Spinal cord (tissue), 10 donors: Measurements from ENCODE around the gene NUP50. TPM values are rescaled to one million over a fixed set of nuclear protein-coding genes. Genes with fewer than 3 reads are reported as not detected.

Source experiments
- DNase-seq, 6 donors: peaks; one replicate each; pipeline versions ENCODE4 v3.0.0 to v3.0.0-alpha.2; 2013 to 2015; ENCODE audit warnings: low spot score in 6 of 6, low read depth in 4 of 6
- H3K27ac ChIP-seq: one replicate; pipeline ENCODE4 v1.5.1; 2013; ENCODE audit warnings: low read depth, low read length, control low read depth
- H3K27me3 ChIP-seq: one replicate; pipeline ENCODE4 v1.6.1; 2013; ENCODE audit warnings: low read length; ENCODE audit not compliant: control insufficient read depth, insufficient read depth
- H3K36me3 ChIP-seq: one replicate; pipeline ENCODE4 v1.6.1; 2013; ENCODE audit warnings: low read length; ENCODE audit not compliant: control insufficient read depth, insufficient read depth
- H3K4me1 ChIP-seq: one replicate; pipeline ENCODE4 v1.6.1; 2013; ENCODE audit warnings: low read length; ENCODE audit not compliant: control insufficient read depth, insufficient read depth
- H3K4me3 ChIP-seq: one replicate; pipeline ENCODE4 v1.5.1; 2013; ENCODE audit warnings: low read depth, low read length, control low read depth
- H3K9me3 ChIP-seq: one replicate; pipeline ENCODE4 v1.6.1; 2013; ENCODE audit warnings: low read length; ENCODE audit not compliant: control insufficient read depth, insufficient read depth
- WGBS: methylation state at CpG from one replicate; pipeline ENCODE4 v1.1.5; 2013; ENCODE audit warnings: missing lambda C conversion rate; ENCODE audit not compliant: insufficient coverage; 5-methylcytosine and 5-hydroxymethylcytosine counted together
- polyA plus RNA-seq, 2 donors: library from polyadenylated mRNA; unstranded; fragments of 120-200 nt; gene quantifications; one replicate each; pipeline ENCODE4 v1.2.1, GENCODE V29; 2013; ENCODE audit not compliant: insufficient read length in 2 of 2
- total RNA-seq, 2 donors: library from RNA; depleted of rRNA in 1 of 2; stranded (reverse); fragments of 120-200 nt in 1 of 2; fragments of >200 nt in 1 of 2; gene quantifications; one replicate each; pipeline versions ENCODE4 v1.2.3 to v1.2.4, GENCODE V29; 2013 to 2014
- donor health status: healthy.

NUP50 gene
- total and polyA plus RNA-seq, 4 donors = 37.2 to 41.0 (median 39.1) TPM

DNA sequence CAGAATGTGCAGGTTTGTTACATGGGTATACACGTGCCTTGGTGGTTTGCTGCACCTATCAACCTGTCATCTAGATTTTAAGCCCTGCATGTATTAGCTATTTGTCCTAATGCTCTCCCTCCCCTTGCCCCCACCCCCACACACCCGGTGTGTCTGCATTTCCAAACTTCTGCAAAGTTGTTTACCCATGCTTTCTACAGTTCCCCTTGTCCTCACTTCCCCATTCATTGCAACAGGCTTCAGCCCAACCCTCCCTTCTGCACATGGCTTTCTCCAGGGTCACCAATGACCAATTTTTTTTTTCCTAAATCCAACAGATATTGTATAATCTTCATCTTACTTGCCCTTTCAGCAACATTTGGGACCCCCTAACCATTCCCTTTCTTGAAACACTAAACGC lies 32.0 kb upstream of the NUP50 start:
- H3K27me3 ChIP-seq = no peaks in the 10 kb centered on the region
- H3K27ac ChIP-seq = no peak overlapping the region
- DNase-seq = no peak
- no peaks in the 10 kb centered on the region for H3K9me3 ChIP-seq
- 70% methylated on average over 3 of the region's 3 CpGs for WGBS
- H3K4me3 ChIP-seq = no peak overlapping the region
- H3K4me1 ChIP-seq = no peaks in the 10 kb centered on the region
- H3K36me3 ChIP-seq = peaks cover 6% of the 10 kb centered on the region

- Histone ChIP-seq H3K27ac (no peak overlapping the region), H3K4me1 (no peaks in the 10 kb centered on the region), H3K36me3 (peaks cover 6% of the 10 kb centered on the region), H3K27me3 (no peaks in the 10 kb centered on the region), H3K4me3 (no peak overlapping the region), H3K9me3 (no peaks in the 10 kb centered on the region)
- no peak for DNase-seq
- 93% methylated on average over 4 of the region's 5 CpGs for WGBS
These were observed 29.4 kb upstream of the NUP50 start for GRCh38 chr22:45134313-45134712.

GRCh38 chr22:45136594-45136993 lies 27.1 kb upstream of the NUP50 start:
- no peaks in the 10 kb centered on the region for H3K4me1 ChIP-seq
- DNase-seq = no peak
- H3K27ac ChIP-seq = no peak overlapping the region
- H3K36me3 ChIP-seq = peaks cover 6% of the 10 kb centered on the region
- no CpG with 5 or more reads among the region's 2 CpGs for WGBS
- no peaks in the 10 kb centered on the region for H3K27me3 ChIP-seq
- H3K9me3 ChIP-seq = no peaks in the 10 kb centered on the region
- H3K4me3 ChIP-seq = no peak overlapping the region

GRCh38 chr22:45139693-45140092 lies 24.0 kb upstream of the NUP50 start:
- WGBS = 100% methylated on average over 2 of the region's 6 CpGs
- DNase-seq = no peak
- Histone ChIP-seq H3K27me3 (no peaks in the 10 kb centered on the region), H3K27ac (no peak overlapping the region), H3K36me3 (no peaks in the 10 kb centered on the region), H3K4me3 (no peak overlapping the region), H3K9me3 (peaks cover 3% of the 10 kb centered on the region), H3K4me1 (no peaks in the 10 kb centered on the region)

- no peaks in the 10 kb centered on the region for H3K27me3 ChIP-seq
- no peak overlapping the region for H3K27ac ChIP-seq
- H3K9me3 ChIP-seq = peaks cover 3% of the 10 kb centered on the region
- H3K4me1 ChIP-seq = no peaks in the 10 kb centered on the region
- no peak for DNase-seq
- no peak overlapping the region for H3K4me3 ChIP-seq
- no peaks in the 10 kb centered on the region for H3K36me3 ChIP-seq
- 100% methylated on average over 2 of the region's 15 CpGs for WGBS
These were observed 21.3 kb upstream of the NUP50 start for GRCh38 chr22:45142376-45142775.

DNA sequence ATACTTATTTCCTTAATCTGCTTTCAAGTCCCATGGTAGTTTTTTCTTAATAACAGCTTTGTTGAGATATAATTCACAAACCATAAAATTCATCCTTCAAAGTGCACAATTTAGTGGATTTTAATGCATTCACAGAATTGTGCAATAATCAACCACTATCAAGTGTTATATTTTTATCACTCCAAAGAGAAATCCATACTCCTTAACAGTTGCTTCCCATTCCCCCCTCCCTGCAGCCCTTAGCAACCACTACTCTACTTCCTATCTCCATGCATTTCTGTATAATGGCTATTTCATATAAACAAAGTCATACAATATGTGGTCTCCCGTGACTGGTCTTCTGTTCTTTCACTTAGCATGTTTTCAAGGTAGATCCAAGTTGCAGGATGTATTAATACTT lies 18.8 kb upstream of the NUP50 start:
- H3K27ac ChIP-seq = no peak overlapping the region
- H3K4me1 ChIP-seq = no peaks in the 10 kb centered on the region
- no peak overlapping the region for H3K4me3 ChIP-seq
- DNase-seq = peak in 1 of 6 donors; percentile 59
- H3K36me3 ChIP-seq = no peaks in the 10 kb centered on the region
- no peaks in the 10 kb centered on the region for H3K27me3 ChIP-seq
- H3K9me3 ChIP-seq = peaks cover 3% of the 10 kb centered on the region
- WGBS = no CpG with 5 or more reads among the region's 1 CpG

- Histone ChIP-seq H3K27me3 (no peaks in the 10 kb centered on the region), H3K4me1 (no peaks in the 10 kb centered on the region), H3K27ac (no peak overlapping the region), H3K36me3 (no peaks in the 10 kb centered on the region), H3K4me3 (no peak overlapping the region), H3K9me3 (no peaks in the 10 kb centered on the region)
- WGBS = no CpG with 5 or more reads among the region's 2 CpGs
- DNase-seq = no peak
These were observed 14.1 kb upstream of the NUP50 start for GRCh38 chr22:45149671-45150070.

GRCh38 chr22:45150139-45150538 lies 13.6 kb upstream of the NUP50 start:
- H3K9me3 ChIP-seq = no peaks in the 10 kb centered on the region
- no peaks in the 10 kb centered on the region for H3K27me3 ChIP-seq
- 60% methylated on average over 1 of the region's 2 CpGs for WGBS
- H3K4me1 ChIP-seq = no peaks in the 10 kb centered on the region
- no peak overlapping the region for H3K4me3 ChIP-seq
- DNase-seq = no peak
- H3K36me3 ChIP-seq = no peaks in the 10 kb centered on the region
- H3K27ac ChIP-seq = no peak overlapping the region

DNA sequence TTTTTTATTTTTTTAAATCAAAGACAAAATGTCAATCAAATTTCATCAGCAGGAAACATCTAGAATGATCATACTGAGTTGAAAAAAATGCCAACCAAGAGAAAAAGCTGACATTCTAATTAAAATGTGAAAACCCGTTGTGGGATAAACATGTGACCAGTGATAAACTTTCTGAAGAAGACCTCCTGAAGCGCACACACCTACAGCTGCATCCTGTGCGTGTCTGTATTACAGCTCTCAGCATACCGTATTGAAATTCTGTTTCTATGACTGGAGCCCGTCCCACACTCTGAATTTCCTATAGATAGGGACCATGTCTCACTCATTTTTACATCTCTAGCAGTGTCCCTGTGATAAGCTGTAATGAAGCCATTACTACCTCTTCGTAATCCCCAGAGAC lies 12.2 kb upstream of the NUP50 start:
- DNase-seq = no peak
- Histone ChIP-seq H3K4me3 (no peak overlapping the region), H3K27me3 (no peaks in the 10 kb centered on the region), H3K4me1 (no peaks in the 10 kb centered on the region), H3K36me3 (peaks cover under 1% of the 10 kb centered on the region), H3K9me3 (no peaks in the 10 kb centered on the region), H3K27ac (no peak overlapping the region)
- WGBS = 94% methylated on average over 5 of the region's 6 CpGs

- no peaks in the 10 kb centered on the region for H3K9me3 ChIP-seq
- no peaks in the 10 kb centered on the region for H3K27me3 ChIP-seq
- peaks cover 10% of the 10 kb centered on the region for H3K36me3 ChIP-seq
- H3K4me3 ChIP-seq = no peak overlapping the region
- H3K27ac ChIP-seq = no peak overlapping the region
- H3K4me1 ChIP-seq = no peaks in the 10 kb centered on the region
- no peak for DNase-seq
- WGBS = 100% methylated on average over 2 of the region's 3 CpGs
These were observed 9.3 kb upstream of the NUP50 start for GRCh38 chr22:45154383-45154782.
